ENCODE results near the gene COL6A3.
A peak's percentile ranks its signal among the peaks of the same experiment; 100 is the strongest.

COL6A3 gene

DNA sequence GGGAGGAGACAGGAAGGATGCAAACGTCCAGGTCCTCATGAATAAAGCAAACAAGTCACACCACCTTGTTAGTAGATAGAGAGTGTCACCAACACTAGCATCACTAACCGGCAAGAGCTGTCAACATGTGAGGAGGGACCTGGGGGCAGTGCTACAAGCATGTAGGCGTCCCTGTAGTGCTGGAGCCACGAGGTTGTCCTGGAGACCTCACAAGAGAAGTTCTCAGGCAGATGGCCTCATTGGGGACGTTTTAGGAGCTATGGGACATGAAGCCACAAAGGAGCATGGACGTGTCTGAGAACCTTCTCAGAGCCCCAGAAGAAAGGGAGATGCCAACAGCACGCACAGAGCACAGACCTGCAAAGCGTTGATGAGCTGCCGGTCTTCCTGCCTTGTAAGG, 70.0 kb downstream of the COL6A3 start:
- no peak for DNase-seq

DNA sequence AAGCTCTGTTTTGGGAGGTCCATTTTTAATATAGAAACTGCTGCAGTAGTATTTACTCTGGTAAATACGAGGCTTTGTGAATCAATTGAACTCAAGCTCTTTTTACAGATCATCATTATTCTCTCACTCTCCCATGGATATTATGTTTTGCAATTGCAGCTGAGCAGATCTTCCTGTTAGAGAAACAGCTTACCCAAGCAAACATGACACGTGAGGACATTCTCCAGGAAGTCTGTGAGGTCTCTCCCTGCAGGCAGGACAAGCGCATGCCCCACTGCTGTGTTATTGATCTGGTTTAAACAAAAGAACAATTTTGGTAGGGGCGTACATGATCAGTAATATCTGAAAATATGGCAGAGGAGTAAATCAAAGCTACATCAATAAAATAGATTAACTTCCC, 72.1 kb downstream of the COL6A3 start:
- DNase-seq, result no peak

DNA sequence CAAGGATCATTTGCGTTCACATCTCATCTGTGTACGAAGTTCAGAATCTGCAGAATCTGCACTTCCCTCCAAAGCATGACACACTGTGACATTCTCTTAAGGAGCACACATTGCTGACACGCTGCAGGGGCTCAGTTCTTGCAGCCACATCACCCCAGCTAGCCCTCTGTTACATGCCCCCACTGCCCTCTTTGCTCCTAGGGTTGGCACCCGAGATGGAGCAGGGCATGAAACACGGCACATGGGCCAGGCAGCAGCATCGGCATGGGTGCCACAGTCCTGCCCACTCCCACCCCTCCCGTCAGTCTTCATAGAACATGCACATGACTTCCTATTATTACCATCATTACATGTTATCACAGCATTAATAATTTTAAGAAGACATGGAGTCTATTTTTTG, 76.4 kb downstream of the COL6A3 start:
- no peak for DNase-seq

DNA sequence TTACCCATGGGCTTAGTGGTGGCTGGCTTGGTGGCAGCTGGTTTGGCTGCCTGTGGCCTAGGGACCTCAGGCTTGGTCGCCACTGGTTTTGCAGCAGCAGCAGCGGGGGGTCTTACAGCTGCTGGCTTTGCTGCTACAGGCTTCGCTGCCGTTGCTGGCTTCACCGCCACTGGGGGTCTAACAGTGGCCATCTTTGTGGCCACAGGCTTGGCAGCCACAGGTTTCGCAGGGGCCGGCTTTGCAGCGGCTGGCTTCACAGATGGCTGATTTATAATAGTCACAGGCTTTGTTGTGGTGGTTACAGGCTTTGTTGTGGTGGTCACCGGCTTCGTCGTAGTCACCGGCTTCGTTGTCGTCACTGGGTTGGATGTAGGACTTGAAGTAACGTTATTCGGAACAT, 77.8 kb downstream of the COL6A3 start:
- no peak for DNase-seq

DNA sequence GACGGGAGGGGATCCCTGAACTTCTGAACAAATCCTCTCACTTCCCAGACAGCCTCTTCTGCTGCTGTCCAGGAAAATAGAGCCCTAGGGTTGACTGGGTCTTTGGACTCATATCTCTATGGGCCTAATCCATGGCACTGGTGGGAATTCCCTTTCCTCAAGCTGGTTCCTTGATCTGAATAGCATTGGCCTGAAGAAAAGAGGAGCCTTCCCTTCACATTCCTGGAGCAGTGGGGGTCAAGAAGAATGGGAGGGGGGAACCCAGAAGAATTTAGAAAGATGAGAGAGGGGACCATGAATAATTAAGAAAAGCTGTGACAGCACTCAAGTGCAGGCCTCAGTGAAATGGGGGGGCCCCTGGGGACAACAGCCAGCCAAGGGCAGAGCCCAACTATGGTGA, 80.2 kb downstream of the COL6A3 start:
- no peak for DNase-seq

DNA sequence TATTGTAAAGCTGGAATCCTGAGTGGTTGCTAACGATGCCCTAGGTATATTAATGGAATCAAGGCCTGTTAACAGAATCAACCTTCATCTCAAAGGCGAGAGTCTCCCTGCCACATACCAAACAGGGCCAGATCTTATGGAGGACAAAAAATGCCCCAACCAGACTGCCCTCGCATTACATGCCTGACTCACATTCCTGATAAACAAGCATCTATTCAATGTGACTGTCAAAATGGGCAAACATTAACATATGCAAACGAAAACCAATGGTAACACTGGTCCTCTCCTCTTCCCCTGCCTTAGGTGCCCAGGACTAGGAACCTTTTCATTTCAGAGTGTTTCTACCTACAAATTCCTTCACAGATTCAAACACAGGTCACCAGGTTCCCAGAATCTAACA, 83.4 kb downstream of the COL6A3 start:
- no peak for DNase-seq

DNA sequence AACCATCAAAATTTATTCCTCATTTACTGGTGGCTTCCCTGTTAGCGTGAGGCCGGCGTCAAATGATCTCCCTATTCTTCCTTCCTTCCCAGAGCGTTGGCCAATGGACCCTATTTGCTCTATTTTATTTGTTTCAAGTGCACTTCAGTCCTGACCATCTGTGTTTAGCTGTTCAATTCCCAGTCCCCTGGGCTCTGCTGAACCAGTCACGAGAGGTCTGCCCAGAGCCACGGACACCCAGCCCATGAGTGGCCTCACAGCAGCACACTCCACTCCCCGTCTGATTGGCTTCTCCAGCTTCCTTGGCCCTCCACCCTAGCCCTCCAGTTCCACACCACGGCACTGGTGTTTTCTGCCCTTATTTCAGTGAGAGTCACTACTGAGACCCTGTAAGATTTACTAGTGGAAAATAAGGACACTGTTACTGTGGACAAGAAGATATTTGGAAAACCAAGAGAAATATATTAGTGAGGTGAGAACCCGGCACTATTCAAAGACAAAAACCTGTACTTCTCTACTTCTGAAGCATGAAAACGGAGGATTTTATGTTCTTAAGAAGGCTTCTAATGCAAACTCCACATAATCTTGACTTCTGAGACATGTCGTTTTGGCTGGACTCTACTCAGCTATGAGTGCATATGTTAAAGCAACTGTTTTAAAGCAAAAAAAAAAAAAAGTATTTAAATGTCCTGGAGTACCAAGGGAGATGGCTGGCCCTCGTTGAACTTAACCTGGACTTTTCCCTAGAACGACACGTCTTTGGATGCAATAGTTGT, 86.6 kb downstream of the COL6A3 start:
- no peak for DNase-seq

DNA sequence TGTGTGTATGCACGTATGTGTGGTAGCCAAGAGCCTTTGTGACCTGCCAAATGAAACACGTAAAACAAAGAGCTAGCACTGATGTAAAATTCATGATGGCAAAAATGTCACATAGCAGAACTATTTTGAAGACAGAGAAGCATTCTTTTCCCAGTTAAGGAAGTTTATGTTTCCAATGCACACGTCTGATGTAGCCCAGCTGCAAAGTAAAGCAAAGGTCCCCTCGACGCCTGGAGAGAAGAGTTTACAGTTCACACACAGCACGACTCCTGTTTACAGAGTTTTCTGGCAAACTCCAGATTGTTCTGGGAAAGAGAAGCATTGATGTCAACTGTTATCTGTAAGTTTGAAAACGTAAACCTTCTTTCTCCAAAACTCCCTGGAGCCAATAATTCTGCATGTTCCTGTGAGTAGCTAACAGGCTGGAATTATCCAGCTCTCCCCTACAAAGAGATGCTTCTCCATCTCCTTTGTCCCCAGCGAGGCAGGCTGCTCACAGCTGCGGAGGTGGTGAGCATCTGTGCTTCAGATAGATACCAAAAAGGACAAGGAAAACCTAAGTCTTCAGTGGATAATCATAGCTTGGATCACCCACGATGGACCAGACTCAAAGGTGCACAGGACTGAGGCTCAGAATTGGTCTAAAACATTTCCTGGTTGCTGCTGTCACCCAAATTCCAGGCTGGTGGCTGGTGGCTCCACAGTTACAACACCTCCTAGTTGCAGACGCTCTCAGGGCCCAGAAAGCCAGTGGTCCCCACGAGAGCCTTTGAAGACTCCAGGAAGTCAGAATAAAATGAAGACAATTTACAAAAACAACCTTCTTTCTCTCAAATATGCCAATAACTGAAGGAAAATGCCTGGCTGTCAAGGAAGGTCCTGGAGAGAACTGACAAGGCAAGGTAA, 87.4 kb downstream of the COL6A3 start:
- DNase-seq, result no peak

DNA sequence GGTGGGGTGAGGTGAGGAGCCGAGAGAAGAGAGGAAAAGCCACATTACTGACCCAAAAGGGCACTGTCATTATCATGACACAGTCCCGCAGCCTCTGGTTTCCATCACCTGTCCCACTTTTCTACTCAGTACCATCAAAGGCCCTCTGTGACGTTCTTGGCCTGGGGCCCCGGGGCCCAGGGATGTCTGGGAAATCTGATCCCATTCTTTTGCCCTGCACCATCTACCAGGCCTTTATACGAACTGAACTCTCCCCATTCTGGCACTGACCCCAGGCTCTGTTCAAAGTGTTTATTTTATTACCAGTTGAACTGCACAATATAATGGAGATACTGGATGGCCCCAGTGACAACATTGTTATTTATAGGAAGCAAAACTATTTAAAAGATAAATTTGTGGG, 89.1 kb downstream of the COL6A3 start:
- no peak for DNase-seq

DNA sequence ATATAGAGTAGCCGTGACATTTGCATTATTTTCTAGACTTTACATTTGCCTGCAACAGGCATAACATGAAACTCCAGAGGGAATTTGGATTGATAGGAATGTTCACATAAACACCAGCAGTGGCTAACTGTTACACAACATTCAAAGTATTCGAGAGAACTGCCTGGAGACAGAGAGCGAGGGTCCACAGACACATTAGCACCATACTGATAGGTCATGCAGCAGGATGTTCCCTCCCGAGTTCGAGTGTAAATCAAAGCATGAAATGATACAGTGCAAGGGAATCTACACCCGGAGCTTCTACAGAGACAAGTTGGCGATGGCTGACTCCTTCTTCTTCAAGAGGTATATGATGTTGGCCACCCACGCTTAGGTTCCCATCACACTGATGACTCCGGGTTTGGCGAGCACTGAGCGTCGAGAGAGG, 89.5 kb downstream of the COL6A3 start:
- no peak for DNase-seq

DNA sequence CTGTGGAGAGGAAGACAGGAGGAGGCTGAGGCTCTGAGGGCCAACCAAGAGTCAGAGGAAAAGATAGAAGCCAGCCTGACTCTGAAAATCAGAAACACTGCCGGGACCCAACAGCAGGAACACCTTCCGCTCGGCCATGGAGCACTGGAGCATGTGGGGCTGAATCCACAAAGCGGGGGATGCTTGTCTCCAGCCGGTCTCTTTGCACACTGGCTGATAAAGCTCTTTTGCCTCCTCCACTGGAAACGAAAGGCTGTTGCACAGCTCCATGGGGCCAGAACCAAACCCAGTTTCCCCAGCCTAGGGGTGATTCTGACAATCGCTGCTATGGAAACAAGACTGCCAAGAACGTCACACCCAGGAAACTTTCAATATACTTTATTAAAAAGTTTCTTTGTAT, 90.3 kb downstream of the COL6A3 start:
- DNase-seq, result no peak

DNA sequence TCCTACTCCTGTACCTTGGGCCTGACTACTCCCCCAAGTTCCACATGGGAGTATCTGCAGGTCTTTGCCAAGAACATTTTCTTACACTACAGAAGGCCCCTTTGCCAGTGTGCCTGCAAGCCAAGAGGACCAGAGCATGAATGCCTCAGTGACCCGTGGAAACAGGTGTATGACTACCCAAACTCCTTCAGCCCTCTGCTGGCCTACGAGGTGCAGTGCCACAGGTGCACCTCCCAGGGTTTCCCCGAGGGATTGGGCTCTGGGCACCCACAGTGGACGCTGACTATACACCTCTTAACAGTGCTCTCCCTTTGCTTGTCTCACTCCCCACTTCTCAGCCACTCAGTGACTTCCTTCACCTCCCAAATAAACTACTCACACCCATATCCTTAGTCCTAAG, 91.4 kb downstream of the COL6A3 start:
- DNase-seq, result peak; percentile 7

DNA sequence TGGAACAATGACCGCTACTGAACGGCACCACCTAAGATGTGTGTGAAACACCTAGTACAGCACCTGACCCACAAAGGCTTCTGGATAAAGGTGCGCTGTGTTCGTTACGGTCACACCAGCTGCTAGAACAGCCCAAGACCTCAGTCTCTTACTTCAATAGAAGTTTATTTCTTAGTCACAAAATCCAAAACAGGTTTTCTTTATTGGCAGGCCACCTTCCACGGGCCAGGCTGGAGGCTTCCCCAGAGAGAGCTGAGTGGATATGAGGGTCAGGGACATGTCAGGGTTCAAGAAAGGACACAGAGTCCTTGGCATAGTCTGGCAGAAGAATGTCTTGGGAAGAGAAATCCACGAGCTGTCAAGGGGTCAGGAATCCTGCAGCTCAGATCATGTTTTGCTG, 92.2 kb downstream of the COL6A3 start:
- no peak for DNase-seq

DNA sequence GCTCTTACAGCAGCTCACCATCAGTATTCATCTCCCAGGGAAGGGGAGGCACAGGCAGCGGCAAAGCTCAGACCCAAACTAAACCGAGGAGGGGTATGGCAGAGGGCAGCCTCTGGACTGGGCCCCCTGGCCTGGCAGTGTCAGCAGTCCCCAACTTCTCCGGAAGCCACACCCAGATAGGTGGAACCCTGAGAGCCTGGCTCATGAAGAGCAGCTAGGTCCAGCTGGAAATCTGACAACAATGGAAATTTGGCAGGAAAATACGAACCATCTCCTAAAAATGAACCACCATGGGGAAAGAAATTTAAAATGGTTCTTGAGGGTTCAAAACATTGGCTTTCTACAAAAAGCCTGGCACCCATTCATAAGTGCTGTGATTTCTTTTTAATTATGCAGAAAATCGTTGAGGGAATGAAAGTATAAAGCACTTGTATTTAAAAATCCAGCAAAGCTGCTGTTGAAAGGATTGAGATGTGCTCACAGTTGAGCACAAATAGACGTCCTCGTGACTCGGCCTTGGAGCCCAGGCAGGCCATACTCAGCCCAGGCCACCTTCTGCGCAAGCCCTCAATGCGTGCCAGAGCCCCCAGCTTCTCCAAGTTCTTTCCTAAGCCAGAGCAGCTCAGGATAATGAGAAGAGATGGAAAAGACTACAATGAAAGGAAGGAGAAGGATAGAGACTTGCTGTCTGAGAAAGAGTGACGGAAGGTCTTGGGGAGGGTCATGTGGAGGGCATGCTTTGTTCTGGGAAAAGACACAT, 93.0 kb downstream of the COL6A3 start:
- DNase-seq, result no peak

DNA sequence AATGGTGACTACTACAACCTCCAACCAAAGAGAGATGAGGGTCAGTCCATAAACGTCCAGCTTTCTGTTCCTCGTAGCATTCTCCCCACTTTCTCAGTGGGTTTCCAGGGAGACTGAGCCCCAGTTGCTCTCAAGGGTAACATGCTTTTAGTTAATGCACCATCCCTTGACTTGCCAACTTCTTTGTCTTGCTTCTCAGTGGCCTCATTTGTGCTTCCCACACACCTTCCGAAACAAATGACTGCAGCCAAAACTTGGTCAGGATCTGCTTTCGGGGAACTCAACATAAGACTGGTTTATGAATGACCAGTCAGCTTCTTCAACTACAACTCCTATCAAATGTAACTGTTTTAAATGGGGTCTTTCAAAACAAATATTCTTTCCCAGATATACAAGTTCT, 94.1 kb downstream of the COL6A3 start:
- no peak for DNase-seq

DNA sequence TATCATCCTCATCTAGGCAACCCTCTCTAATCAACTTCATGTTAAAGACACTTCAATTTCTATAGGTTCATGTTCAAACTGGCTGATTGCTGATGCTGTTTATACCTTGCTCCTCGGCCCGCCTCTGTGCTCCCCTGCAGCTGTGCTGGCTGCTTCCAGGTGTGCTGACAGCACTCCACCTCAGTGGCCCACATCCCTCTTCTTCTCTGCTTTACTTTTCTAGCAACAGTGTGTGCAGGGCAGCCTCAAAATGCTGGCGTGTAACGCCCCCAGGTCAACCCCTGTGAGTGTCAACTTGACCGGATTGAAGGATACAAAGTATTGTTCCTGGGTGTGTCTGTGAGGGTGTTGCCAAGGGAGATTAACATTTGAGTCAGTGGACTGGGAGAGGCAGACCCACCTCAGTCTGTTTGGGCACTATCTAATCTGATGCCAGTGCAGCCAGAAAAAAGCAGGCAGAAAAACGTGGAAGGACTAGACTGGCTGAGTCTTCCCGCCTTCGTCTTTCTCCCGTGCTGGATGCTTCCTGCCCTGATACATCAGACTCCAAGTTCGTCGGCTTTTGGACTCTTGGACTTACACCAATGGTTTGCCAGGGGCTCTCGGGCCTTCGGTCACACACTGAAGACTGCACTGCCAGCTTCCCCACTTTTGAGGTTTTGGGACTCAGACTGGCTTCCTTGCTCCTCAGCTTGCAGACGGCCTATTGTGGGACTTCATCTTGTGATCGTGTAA, 94.7 kb downstream of the COL6A3 start:
- no peak for DNase-seq

DNA sequence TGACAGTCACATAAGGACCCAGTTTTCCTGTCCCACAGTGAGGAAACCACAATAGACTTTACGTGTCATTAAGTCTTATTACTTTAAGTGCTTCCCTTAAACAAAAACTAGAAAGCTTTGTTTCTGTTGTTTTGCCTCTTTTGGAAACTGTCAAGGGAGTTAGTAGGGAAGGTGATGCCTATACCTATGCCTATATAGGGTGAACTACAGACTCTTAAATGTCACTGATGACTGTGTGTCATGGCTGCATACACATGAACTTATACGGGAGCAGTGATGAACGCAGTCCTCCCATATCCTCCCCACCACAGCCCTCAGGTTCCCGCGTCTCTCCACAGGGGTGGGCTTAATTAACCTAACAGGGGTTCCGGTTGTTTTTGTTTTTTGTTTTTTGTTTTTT, 97.6 kb downstream of the COL6A3 start:
- DNase-seq, result no peak

DNA sequence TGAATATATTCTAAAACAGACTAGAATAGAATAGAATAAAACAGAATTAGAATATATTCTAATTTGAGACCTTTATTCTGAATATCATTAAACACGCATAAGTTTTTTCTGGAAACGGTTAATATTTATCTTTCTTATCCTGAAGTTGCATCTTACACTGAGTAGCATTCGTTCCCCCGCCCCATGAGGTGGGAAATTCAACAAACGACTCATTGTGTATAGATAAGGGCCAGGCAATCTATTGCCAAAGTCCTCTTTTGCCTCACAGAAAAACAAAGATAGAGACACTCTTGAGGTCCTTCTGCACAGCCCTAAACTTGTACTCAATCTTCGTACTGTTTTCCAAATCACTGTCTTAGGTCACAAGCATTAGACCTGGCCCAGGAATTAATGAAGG, 98.1 kb downstream of the COL6A3 start:
- no peak for DNase-seq

DNA sequence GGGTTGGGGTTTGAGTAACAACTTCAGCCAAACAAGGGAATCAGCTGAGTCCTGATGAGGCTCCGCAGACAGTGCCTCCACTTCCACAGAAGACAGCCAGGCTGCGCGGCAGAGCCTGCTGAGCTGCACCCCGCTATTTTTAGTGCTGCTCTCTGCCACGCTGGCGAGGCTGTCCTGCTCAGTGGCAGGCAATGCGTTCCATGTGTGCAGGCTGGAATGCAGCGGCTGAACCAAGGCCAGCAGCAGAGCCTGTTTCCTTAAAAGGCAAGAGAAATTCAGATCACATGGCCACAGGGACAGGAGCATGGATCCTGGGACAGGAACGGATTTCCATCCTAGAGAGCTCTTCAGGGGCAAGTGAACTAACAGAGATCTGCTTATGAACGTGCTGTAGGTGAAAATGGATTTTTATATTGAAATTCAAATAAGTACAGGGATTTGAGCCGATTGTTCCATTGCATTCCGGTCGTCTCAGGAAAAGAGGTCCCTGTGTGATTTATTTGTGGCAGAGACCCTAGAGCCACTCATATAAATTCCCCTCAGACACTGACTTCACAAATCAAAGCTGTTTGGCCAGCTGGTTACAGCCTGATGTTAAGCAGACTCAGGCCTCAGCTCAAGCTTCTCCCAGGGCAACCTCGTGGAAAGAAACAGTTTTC, 98.7 kb downstream of the COL6A3 start:
- no peak for DNase-seq

DNA sequence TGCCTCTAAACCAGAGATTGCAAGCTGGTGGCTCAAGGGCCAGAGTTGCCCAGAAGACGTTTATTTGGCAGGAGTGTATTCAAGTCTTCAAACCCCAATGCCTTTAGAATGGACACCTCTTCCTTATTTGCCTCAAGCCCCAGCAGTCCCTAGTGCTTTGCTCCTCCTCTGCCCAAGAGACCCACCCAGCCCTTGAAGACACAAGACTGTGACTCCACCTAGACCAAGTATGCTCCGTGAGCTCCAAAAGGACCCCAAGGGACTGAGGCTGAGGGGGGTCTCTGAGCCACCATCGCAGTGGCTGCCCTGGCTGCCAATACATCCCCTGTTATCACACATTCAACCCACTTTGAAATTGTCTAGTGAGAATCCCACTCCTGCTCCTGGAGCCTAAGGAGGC, 99.3 kb downstream of the COL6A3 start:
- no peak for DNase-seq

DNA sequence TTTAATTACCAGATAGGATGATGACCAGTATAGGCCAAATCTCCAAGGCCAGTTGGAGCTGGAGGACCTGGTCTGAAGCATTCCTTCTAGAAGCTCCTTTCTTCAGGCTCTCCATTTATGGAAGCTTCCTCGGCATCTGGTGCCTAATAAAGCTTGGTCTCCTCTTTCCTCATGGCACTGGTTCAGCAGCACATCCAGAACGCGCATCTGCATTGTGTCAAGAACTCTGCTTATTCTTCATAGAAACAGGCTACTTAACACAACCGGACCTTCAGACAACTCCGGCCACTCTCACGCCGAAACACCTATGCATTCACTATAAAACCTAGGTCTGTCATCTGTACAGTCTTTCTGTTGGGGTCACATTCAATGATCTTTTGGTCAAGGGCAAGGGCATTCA, 99.8 kb downstream of the COL6A3 start:
- no peak for DNase-seq

DNA sequence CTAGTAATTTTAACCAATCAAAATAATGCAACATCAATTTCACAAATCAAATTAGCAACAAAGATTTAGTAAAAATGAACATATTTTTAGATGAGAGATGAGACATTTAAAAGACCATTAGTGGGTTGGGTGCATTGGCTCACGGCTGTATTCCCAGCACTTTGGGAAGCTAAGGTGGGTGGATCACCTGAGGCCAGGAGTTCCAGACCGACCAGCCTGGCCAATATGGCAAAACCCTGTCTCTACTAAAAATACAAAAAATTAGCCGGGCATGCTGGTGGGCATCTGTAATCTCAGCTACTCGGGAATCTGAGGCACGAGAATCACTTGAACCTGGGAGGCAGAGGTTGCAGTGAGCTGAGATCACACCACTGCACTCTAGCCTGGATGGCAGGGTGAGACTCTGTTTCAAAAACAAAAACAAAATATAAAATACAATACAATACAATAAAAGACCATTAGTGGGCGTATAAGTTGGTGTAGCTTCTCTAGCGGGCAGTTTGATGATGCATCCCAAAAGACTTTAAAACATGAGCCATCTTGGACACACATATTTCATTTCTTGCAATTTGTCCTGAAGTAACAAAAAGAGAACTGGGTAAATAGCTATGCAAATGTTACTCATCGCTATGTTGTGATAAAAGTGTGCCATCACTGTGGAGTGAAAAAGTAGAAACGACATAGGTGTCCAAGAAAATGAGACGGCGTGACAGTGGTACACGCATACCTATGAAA, 101.8 kb downstream of the COL6A3 start:
- no peak for DNase-seq

All from activated CD4-positive, alpha-beta T cell treated with anti-CD3 and anti-CD28 coated beads, Interleukin-10, Interleukin-2, amounts not matched to agents 100 ng/mL and 50 ng/mL, durations not matched to agents 16 hours and 8 hours (primary cell).